GM21529 (cell line): Measurements from ENCODE around the gene PLXNA4.

Experiments
- ATAC-seq: cut with Tn5 transposase; IDR thresholded peaks from one replicate; pipeline ENCODE4 v1.9.1; 2021; ENCODE audit not compliant: unreplicated experiment

The PLXNA4 gene

GRCh38 chr7:132480534-132480933 lies 95.7 kb downstream of the PLXNA4 start:
- ATAC-seq: no peak

GRCh38 chr7:132476541-132476940 lies 99.7 kb downstream of the PLXNA4 start:
- no peak for ATAC-seq

- no peak for ATAC-seq
These were observed 100.6 kb downstream of the PLXNA4 start for GRCh38 chr7:132475669-132476116.

- no peak for ATAC-seq
These were observed 101.1 kb downstream of the PLXNA4 start for GRCh38 chr7:132475037-132475668.

- no peak for ATAC-seq
These were observed 103.7 kb downstream of the PLXNA4 start for GRCh38 chr7:132472463-132473120.

GRCh38 chr7:132471515-132471914 lies 104.8 kb downstream of the PLXNA4 start:
- ATAC-seq: no peak

GRCh38 chr7:132469681-132470080 lies 106.6 kb downstream of the PLXNA4 start:
- no peak for ATAC-seq

GRCh38 chr7:132469264-132469663 lies 107.0 kb downstream of the PLXNA4 start:
- ATAC-seq: no peak

GRCh38 chr7:132466367-132466766 lies 109.9 kb downstream of the PLXNA4 start:
- ATAC-seq: no peak

GRCh38 chr7:132465516-132465915 lies 110.8 kb downstream of the PLXNA4 start:
- ATAC-seq: no peak

GRCh38 chr7:132464740-132465139 lies 111.5 kb downstream of the PLXNA4 start:
- no peak for ATAC-seq

- ATAC-seq: no peak
These were observed 112.3 kb downstream of the PLXNA4 start for GRCh38 chr7:132463922-132464321.

GRCh38 chr7:132462478-132462877 lies 113.8 kb downstream of the PLXNA4 start:
- no peak for ATAC-seq

GRCh38 chr7:132461032-132461592 lies 115.2 kb downstream of the PLXNA4 start:
- ATAC-seq: no peak

- no peak for ATAC-seq
These were observed 117.5 kb downstream of the PLXNA4 start for GRCh38 chr7:132458729-132459128.

GRCh38 chr7:132457658-132458057 lies 118.6 kb downstream of the PLXNA4 start:
- ATAC-seq: no peak

GRCh38 chr7:132456418-132456817 lies 119.9 kb downstream of the PLXNA4 start:
- no peak for ATAC-seq

- ATAC-seq: no peak
These were observed 120.9 kb downstream of the PLXNA4 start for GRCh38 chr7:132455378-132455777.

GRCh38 chr7:132453826-132454225 lies 122.4 kb downstream of the PLXNA4 start:
- no peak for ATAC-seq

- ATAC-seq: no peak
These were observed 125.1 kb downstream of the PLXNA4 start for GRCh38 chr7:132451161-132451560.

- no peak for ATAC-seq
These were observed 125.6 kb downstream of the PLXNA4 start for GRCh38 chr7:132450696-132451095.

GRCh38 chr7:132450188-132450587 lies 126.1 kb downstream of the PLXNA4 start:
- ATAC-seq: no peak
